HepG2 (cell line): ENCODE data around the gene KDM2B. TPM values are rescaled to one million over a fixed set of nuclear protein-coding genes. Genes with fewer than 3 reads are reported as not detected.

Experiments used
- ATAC-seq: fragments of 200-7000 bp; cut with Tn5 transposase; 3 replicates; pipeline ENCODE4 v1.9.1; 2020; ENCODE audit warnings: mild to moderate bottlenecking, moderate library complexity
- BruUV-seq: library from RNA; stranded (reverse); fragments of 400-500 nt; replicated peaks from 2 replicates; lab custom pipeline; 2021; lab: Mats Ljungman, UMichigan
- CTCF ChIA-PET: fragments of 300-600 bp; formaldehyde crosslinking; extraction: SDS; loops from one replicate; lab custom pipeline; 2021; ENCODE audit warnings: low total read pairs, inconsistent platforms, low intra/inter-chr PET ratio; lab: Yijun Ruan, JAX
- POLR2A ChIA-PET: fragments of 350-600 bp; sonication (Branson Sonifier 250); formaldehyde crosslinking; loops from one replicate; lab custom pipeline; 2020; ENCODE audit warnings: antibody characterized with exemption, inconsistent platforms; lab: Yijun Ruan, JAX
- DNase-seq: peaks from one replicate; pipeline ENCODE4 v3.0.0-alpha.2; 2015; ENCODE audit warnings: low spot score
- FAIRE-seq: peaks from 3 replicates; lab custom pipeline; 2011; peaks lifted over from hg19 to GRCh38; lab: Jason Lieb, UNC
- H2AFZ ChIP-seq: one replicate; pipeline ENCODE4 v1.6.1; 2011; ENCODE audit warnings: low read length, inconsistent platforms
- H3K27ac ChIP-seq: fragments of 300-600 bp; 3 replicates; pipeline ENCODE4 v1.8.0; 2011; ENCODE audit warnings: mixed run types, mild to moderate bottlenecking, mixed read lengths, low read length, inconsistent platforms; ENCODE audit not compliant: insufficient read depth; ENCODE audit errors: extremely low read length
- H3K27me3 ChIP-seq, 2 experiments: fragments of 200-600 bp in 1 of 2; 2 replicates in 1 of 2; 3 replicates in 1 of 2; pipeline versions ENCODE4 v1.6.0 to v1.8.0; 2011; ENCODE audit warnings: low read length in 2 of 2, mild to moderate bottlenecking in 2 of 2, moderate library complexity in 2 of 2, inconsistent platforms in 1 of 2; ENCODE audit not compliant: insufficient read depth in 2 of 2, control insufficient read depth in 1 of 2
- H3K36me3 ChIP-seq, 2 experiments: fragments of 200-600 bp in 1 of 2; replicated peaks in 1 of 2; 2 replicates in 1 of 2; 3 replicates in 1 of 2; pipeline versions ENCODE4 v1.5.1 to v1.8.0; 2011; ENCODE audit warnings: low read length in 2 of 2, inconsistent platforms in 1 of 2; ENCODE audit not compliant: insufficient read depth in 2 of 2, control insufficient read depth in 1 of 2
- H3K4me1 ChIP-seq: 2 replicates; pipeline ENCODE4 v1.5.1; 2012; ENCODE audit warnings: low read length, inconsistent platforms; ENCODE audit not compliant: insufficient read depth
- H3K4me2 ChIP-seq: 2 replicates; pipeline ENCODE4 v1.6.0; 2011; ENCODE audit warnings: low read depth, low read length, inconsistent platforms
- H3K4me3 ChIP-seq, 3 experiments: fragments of 200-600 bp in 1 of 3; sonication (generic), shearing (Covaris generic) in 1 of 3; replicated peaks in 1 of 3; 2 replicates each; pipeline ENCODE4 v1.5.1; 2011 to 2016; ENCODE audit warnings: low read length in 3 of 3, inconsistent platforms in 2 of 3, low read depth in 2 of 3, mild to moderate bottlenecking in 2 of 3, control low read depth in 1 of 3, mixed read lengths in 1 of 3; ENCODE audit not compliant: insufficient read depth in 1 of 3
- H3K79me2 ChIP-seq: one replicate; pipeline ENCODE4 v1.6.1; 2011; ENCODE audit warnings: low read length, inconsistent platforms; ENCODE audit not compliant: insufficient read depth
- H3K9ac ChIP-seq: 2 replicates; pipeline ENCODE4 v1.6.0; 2011; ENCODE audit warnings: mild to moderate bottlenecking, low read depth, low read length, inconsistent platforms; ENCODE audit not compliant: insufficient read depth
- H3K9me3 ChIP-seq: 2 replicates; pipeline ENCODE4 v1.5.1; 2012; ENCODE audit warnings: mild to moderate bottlenecking, low read length
- H4K20me1 ChIP-seq: 2 replicates; pipeline ENCODE4 v1.6.0; 2011; ENCODE audit warnings: inconsistent platforms, mild to moderate bottlenecking, low read length, moderate library complexity; ENCODE audit not compliant: insufficient read depth
- CHD2 ChIP-seq: IDR thresholded peaks from 2 replicates; pipeline ENCODE4 v1.6.1; 2011; ENCODE audit warnings: low read depth, low read length, improper control_type of control experiment
- DDIT3 ChIP-seq: sonication (generic); formaldehyde crosslinking; IDR thresholded peaks from 2 replicates; pipeline ENCODE4 v1.4.0; 2020; ENCODE audit warnings: mild to moderate bottlenecking, missing genetic modification reagents
- KAT2B ChIP-seq: fragments of 150-350 bp; IDR thresholded peaks from 2 replicates; pipeline ENCODE4 v1.6.1; 2014; ENCODE audit warnings: low read depth, low read length, borderline replicate concordance
- KDM6A ChIP-seq: IDR thresholded peaks from 2 replicates; pipeline ENCODE4 v1.6.1; 2016; ENCODE audit warnings: low read depth
- RFX1 ChIP-seq: fragments of 450-650 bp; IDR thresholded peaks from 2 replicates; pipeline ENCODE4 v1.6.1; 2017
- RNF219 ChIP-seq: sonication (generic); formaldehyde crosslinking; IDR thresholded peaks from 2 replicates; pipeline ENCODE4 v1.5.0; 2020; ENCODE audit warnings: mild to moderate bottlenecking, missing genetic modification reagents
- TFAP4 ChIP-seq: sonication (generic); IDR thresholded peaks from 2 replicates; pipeline ENCODE4 v1.6.1; 2016; ENCODE audit warnings: low read depth, borderline replicate concordance
- TRIM24 ChIP-seq: sonication (generic); formaldehyde crosslinking; IDR thresholded peaks from 2 replicates; pipeline ENCODE4 v1.8.0; 2022; ENCODE audit warnings: mild to moderate bottlenecking, missing genetic modification reagents
- TSC22D2 ChIP-seq: sonication (generic); formaldehyde crosslinking; IDR thresholded peaks from 2 replicates; pipeline ENCODE4 v1.5.1; 2020; ENCODE audit warnings: missing genetic modification reagents, mild to moderate bottlenecking, borderline replicate concordance
- ZBTB2 ChIP-seq: sonication (generic); formaldehyde crosslinking; IDR thresholded peaks from 2 replicates; pipeline ENCODE4 v1.8.0; 2022; ENCODE audit warnings: low read depth, missing genetic modification reagents
- ZFYVE20 ChIP-seq: sonication (generic); formaldehyde crosslinking; IDR thresholded peaks from 2 replicates; pipeline ENCODE4 v1.8.0; 2023; ENCODE audit warnings: low read depth, mild to moderate bottlenecking, moderate library complexity, missing genetic modification reagents, borderline replicate concordance
- ZKSCAN5 ChIP-seq: sonication (generic); formaldehyde crosslinking; IDR thresholded peaks from 2 replicates; pipeline ENCODE4 v1.5.1; 2020; ENCODE audit warnings: mild to moderate bottlenecking, missing genetic modification reagents
- ZNF337 ChIP-seq: sonication (generic); formaldehyde crosslinking; IDR thresholded peaks from 2 replicates; pipeline ENCODE4 v1.5.1; 2020; ENCODE audit warnings: missing genetic modification reagents, low read depth, mild to moderate bottlenecking, borderline replicate concordance
- ZNF543 ChIP-seq: sonication (generic); formaldehyde crosslinking; IDR thresholded peaks from 2 replicates; pipeline ENCODE4 v1.4.0; 2020; ENCODE audit warnings: mild to moderate bottlenecking, missing genetic modification reagents
- ZNF563 ChIP-seq: sonication (generic); formaldehyde crosslinking; IDR thresholded peaks from 2 replicates; pipeline ENCODE4 v1.8.0; 2022; ENCODE audit warnings: mild to moderate bottlenecking, moderate library complexity, missing genetic modification reagents
- ZNF660 ChIP-seq: sonication (generic); formaldehyde crosslinking; IDR thresholded peaks from 2 replicates; pipeline ENCODE4 v1.5.1; 2020; ENCODE audit warnings: mild to moderate bottlenecking, low read depth, missing genetic modification reagents, borderline replicate concordance
- WGBS: methylation state at CpG from one replicate; pipeline ENCODE4 v1.1.6; 2017; ENCODE audit warnings: low lambda C conversion rate; 5-methylcytosine and 5-hydroxymethylcytosine counted together
- in situ Hi-C: cut with HindIII; loops from 2 replicates; pipeline ENCODE4 v1.10.0; 2017; ENCODE audit warnings: low pct_unique_long_range_greater_than_20kb; ENCODE audit not compliant: extremely low pct_ligation_motif_present
- intact Hi-C: fragments of 100-400 bp; cut with micrococcal nuclease; formaldehyde crosslinking; loops from one replicate; pipeline ENCODE4 v1.10.0; 2022; ENCODE audit not compliant: unreplicated experiment
- polyA plus RNA-seq, 8 experiments: library from polyadenylated mRNA; depleted of rRNA in 3 of 8; stranded (reverse) in 7 of 8; unstranded in 1 of 8; fragments of >200 nt; fragmentation: Illumina TruSeq in 4 of 8; extraction: Trizol in 4 of 8; gene quantifications; 2 replicates each; pipeline versions ENCODE4 v1.2.1 to v1.2.3, GENCODE V29; 2011 to 2016; ENCODE audit warnings: low read depth in 4 of 8, missing spikeins in 1 of 8, mixed read lengths in 1 of 8; ENCODE audit not compliant: insufficient read depth in 1 of 8
- total RNA-seq, 5 experiments: library from RNA; depleted of rRNA; stranded (reverse); fragments of >200 nt; fragmentation: Illumina TruSeq; extraction: Trizol; gene quantifications; 2 replicates each; pipeline ENCODE4 v1.2.3, GENCODE V29; 2016; ENCODE audit warnings: low read depth in 1 of 5

The KDM2B gene
- total and polyA plus RNA-seq, 2 of the 13 experiments (the other 11 are each of a cell fraction or from before 2014, with no cell fraction given) = 17.5 to 26.1 TPM

- ChIA-PET POLR2A (interaction anchor here (0.8 to 1.7 kb wide), 8 partner anchors 13 to 136 kb away, joined by 3 to 8 read pairs (median 4); partner anchors contain the start of genes ORAI1 and RNF34), CTCF (no interaction called here)
- Histone ChIP-seq H3K4me3 (peak overlapping the region; percentile 32 to 75 (median 62); a peak in 5 of 6 replicates), H4K20me1 (no peaks in the 10 kb centered on the region), H3K79me2 (no peaks in the 10 kb centered on the region), H3K4me2 (peak overlapping the region; percentile 80), H3K27me3 (no peaks in the 10 kb centered on the region), H3K9me3 (no peaks in the 10 kb centered on the region), H2AFZ (no peak overlapping the region), H3K4me1 (peaks cover 39% of the 10 kb centered on the region), H3K36me3 (peaks cover 8 to 13% of the 10 kb centered on the region in 2 experiments; a peak in 2 of 5 replicates), H3K27ac (peak overlapping the region; percentile 78), H3K9ac (peak overlapping the region; percentile 74; the same call in 1 of the 2 replicates)
- BruUV-seq = TSS peak; percentile 46
- no peak for DNase-seq
- in situ Hi-C loops = no loop called here
- intact Hi-C loops = no loop called here
- peak; percentile 15 for FAIRE-seq
- peak; percentile 39 for ATAC-seq
- WGBS = 51% methylated on average over 18 of the region's 36 CpGs
- TF ChIP-seq KDM6A (CRISPR knock-in tag) = no peak
- no peak for TF ChIP-seq CHD2
- no peak for TF ChIP-seq ZFYVE20 (CRISPR knock-in tag)
- no peak for TF ChIP-seq TRIM24
- no peak for TF ChIP-seq ZBTB2 (CRISPR knock-in tag)
- no peak for TF ChIP-seq DDIT3
- no peak for TF ChIP-seq ZKSCAN5 (CRISPR knock-in tag)
- TF ChIP-seq RNF219 (CRISPR knock-in tag) = 0 out of 2 replicates have a peak, but pooled peaks have one; percentile 40
- TF ChIP-seq ZNF660 = no peak
- TF ChIP-seq TSC22D2 (CRISPR knock-in tag) = no peak
- no peak for TF ChIP-seq ZNF563 (CRISPR knock-in tag)
- no peak for TF ChIP-seq ZNF337
- TF ChIP-seq TFAP4 = no peak
- no peak for TF ChIP-seq ZNF543 (CRISPR knock-in tag)
- no peak for TF ChIP-seq KAT2B
- TF ChIP-seq RFX1 = no peak
Observed at GRCh38 chr12:121536054-121536898, 44.5 kb downstream of the KDM2B start.
